T-helper 22 cell (primary cell): Measurements from ENCODE around the gene HAPLN2.

Experiments
- DNase-seq: peaks from one replicate; pipeline ENCODE4 v3.0.0-alpha.2; 2020; ENCODE audit warnings: low read depth

Gene HAPLN2

DNA sequence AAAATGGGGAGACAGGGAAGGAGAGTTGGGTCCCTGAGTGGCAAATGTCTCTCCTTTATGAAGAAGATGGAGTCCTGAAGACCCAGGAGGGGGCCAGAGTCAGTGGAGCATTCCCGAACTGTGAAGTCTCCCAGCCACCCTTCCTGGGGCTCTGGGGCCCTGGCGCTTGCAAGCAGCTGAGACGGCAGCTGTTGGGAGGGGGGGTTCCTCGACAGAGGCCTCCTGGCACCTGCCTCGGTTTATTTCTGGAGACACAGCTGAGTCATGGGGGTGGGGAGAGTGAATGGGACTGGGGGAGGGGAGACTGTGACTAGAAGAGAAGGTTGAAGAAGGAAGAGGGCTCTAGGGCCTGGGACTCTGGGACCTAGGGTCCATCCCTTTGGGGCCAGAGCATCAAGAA lies 44.0 kb downstream of the HAPLN2 start:
- DNase-seq = no peak

DNA sequence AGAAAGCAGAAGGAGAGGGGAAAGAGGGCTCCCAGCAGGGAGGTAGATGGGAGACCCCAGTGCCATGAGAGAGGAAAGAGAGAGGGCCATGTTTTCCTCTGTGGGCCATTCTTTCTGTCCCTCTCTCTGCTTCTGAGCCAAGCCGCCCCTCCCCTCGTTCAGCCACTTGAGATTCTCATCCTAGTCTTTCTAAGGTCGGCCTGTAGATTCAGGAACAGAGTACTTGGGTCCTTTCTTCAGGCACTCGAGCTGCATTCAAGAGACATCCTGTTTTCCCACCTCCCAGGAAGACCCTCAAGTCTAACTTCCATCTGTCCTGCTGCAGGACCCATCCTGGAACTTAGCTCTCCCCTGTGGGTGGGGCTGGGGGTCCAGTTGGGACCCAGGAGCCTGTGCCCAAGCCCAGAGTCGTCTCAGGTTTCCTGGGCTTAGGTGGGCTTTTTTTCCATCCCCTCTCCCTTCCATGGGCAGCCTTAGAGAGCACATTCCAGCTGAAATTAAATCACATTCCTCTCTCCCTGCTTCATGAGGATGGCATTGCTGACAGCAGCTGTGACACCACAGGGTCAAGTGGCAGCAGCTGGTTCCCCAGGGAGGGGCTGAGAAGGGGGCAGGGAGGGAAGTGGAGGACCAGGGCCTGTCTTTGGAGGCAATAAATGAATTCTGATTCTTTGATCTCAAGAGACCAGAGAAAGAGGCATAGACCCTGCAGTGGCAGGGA lies 45.0 kb downstream of the HAPLN2 start:
- DNase-seq = no peak

DNA sequence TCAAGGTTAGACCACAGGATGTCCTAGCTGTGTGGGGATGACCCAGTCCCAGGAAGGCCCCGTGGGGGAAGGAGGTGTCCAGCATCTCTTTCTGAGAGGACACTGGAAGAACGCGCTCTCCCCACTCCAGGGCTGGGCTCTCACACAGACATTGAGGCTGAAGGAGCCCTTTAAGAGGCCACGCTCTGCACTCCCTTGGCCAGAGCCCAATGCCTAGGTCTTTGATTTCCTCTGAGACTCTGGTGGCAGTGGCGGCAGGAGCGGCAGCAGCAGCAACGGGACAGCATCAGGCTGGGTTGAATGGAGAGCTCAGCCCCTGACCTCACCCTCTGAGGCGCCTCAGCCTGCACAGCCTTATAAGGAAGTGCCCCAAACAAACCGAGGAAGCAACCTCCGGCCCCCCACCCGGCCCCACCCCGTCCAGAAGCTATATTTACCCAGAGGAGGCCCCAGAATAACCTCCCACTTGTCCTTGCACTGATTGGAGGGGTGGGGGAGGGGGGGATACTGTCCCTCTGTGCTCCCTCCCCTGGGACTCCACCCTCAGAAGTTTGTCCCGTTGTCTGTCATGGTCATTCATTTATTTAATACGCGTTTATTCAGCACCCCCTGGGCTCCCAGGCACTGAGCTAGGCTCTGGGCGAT lies 45.7 kb downstream of the HAPLN2 start:
- no peak for DNase-seq

DNA sequence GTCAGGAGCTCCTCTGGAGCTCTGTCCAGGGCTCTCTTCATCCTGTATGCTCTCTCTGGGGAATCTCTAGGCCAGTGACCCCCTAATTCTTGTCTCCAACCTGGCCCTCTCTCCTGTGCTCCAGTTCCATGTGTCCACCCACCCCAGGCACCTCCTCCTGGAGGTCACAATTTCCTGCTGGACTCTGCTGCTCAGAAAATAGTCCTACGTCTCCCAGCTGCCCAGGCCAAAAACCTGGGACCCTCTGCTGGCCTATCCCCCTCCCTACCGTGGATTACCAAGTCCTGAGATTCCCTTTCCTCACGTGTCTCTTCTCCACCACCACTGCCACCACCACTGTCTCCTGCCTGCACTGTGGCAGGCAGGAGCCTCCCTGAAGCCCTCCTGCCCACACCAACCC lies 46.3 kb downstream of the HAPLN2 start:
- no peak for DNase-seq

DNA sequence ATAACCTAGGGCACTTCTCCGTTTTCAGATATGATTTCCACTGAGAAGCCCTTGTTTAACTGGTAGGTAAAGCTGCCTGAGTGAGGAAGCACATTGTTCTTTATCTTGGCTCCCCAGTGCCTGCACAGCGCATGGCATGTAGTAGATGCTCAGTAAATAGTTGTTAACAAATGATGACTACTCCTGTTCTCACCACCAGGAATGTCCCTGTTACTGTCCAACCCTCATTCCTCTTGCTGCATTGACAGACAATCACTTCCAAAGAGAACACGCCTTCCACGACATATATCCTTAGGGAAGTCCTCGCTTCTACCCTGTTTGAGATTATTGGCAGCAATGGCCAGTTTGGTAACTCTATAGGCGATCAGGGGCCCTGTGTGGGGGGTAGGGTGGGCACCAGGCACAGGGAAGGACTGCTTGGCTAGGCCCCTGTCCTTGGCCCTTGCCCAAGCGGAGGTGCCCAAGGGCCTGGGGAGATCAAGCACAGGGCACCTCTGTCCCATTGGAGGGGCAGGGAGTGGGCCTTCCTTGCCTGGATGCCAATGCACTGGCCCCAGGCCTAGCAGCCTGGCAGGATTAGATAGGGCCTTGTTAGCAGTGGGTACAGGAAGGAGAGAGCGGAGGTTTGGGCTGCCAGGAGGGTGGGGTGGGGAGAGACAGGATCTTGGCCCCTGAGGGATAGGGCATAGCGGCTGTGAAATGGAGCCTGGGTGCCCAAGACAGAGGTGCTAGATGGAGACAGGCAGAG lies 47.8 kb downstream of the HAPLN2 start:
- DNase-seq = no peak

DNA sequence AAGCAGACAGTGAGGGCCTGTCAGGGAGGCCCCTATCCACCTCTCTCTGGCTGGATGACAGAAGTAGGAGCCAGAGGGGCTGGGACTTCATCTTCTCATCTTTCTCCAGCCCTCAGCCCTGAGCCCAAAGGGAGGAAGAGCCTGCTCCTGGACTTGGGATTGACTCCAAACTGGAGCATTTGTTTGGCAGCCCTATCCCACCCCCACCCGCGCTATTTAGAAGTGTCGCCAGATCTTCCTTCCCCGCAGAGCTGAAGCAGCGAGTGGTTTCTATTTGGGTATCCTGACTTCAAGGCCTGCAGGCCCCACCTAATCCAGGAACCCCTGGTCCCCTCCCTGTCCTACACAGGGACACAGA lies 48.4 kb downstream of the HAPLN2 start:
- DNase-seq = no peak

DNA sequence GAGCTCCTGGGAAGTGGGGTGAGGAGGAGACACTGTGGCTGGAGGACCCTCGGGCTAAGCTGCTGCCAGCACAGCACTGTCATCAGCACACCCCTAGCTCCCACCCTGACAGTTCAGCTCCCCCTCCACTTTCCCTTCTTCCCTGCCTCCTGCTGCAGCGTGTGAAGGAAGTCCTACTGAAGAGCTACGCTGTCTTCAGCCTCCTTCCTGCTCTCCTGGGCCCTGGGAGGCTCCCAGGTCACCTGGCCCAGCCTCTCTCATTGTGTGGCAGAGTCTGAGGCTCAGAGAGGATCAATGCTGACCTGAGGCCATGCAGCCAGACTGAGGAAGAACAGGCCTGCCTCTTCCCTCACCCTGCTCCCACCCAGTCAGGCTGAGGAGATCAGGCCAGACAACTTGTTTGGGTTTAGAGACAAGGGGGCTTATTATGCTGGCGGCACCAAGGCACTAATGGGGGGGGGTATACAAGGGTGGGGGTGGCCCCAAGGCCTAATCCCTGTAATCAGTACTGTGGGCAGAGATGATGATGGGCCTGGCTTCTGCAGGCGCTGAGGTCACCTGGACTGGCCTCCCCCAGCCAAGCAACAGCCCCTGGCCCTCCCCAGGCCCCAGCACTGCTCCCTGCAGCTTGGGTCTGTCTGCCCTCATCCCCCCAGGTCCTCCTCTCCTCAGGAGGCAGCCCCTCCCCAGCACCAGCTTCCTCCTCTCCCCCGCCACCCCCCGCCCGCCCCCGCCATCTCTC lies 48.9 kb downstream of the HAPLN2 start:
- DNase-seq = no peak

DNA sequence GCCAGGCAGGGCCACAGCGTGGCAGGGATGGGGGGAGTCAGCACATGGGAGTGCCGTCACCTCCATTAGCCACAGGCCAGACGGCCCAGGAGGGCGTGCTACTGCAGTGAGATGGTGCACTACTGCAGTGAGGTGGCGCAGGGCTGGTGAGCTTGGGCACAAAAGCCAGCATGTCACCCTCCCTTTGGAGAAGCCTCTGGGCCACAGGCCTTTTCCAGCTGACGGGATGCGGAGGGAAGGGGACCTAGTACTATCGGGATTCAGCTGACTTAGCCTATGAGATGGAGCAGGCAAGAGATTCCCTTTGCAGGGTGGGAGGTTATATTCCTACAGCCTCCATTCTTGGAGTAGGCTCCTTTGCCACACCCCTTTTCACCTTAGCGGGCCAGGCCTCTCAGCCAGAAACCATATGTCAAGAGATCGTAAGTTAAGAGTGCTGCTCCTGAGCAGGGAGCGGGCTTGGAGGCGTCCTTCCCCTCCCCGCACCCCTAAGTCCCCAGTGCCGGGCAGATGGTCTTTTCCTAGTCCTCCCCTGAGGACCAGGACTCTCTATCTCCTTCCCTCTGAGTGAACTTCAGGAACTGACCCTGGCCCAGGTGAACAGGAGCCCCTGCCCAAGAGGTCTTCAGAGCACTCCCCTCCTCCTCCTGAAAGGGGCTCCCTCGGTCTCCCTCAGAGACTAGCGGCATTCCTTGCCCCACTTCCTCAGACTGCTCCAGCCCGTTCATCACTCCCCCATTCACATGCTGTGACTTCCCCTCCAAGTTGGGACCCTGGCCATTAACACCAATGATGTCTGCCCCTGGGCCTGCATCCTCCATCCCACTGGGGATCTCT lies 49.8 kb downstream of the HAPLN2 start:
- DNase-seq = no peak

DNA sequence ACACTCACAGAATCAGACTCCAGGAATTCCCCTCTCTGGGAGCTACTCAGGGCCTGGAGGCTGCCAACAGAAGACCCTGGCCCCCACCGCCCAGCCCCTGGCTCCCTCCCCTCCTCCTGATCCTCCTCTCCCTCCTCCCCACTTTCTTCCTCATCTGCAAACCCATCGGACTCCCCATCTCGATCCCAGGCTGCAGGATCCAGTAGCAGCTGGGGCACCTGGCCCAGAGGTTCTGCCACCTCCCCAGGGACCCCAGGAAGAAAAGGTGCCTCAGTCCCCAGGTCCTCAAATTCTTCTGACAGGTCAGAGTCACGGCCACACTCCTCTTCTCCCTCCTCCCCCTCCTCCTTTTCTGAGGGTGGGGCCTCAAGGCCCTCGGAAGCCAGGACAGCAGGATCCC lies 50.6 kb downstream of the HAPLN2 start:
- no peak for DNase-seq

DNA sequence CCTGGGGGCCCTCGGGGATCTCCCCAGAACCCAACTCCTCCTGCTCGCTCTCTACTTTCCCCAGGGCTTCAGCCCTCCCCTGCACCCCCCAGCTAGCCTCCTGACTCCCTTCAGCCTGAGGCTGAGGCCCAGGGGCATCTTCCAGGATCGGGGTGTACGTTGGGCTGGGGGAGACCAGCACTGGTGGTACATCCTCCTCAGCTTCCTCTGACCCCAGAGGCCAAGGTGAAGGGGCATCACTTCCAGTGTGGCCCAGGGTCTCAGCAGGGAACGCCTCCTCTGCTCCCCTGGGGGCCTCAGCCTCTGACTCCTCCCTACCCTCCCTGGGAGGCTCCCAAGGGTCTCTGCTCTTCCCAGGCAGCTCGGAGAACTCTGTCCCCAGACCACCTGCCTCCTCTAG lies 51.1 kb downstream of the HAPLN2 start:
- no peak for DNase-seq

DNA sequence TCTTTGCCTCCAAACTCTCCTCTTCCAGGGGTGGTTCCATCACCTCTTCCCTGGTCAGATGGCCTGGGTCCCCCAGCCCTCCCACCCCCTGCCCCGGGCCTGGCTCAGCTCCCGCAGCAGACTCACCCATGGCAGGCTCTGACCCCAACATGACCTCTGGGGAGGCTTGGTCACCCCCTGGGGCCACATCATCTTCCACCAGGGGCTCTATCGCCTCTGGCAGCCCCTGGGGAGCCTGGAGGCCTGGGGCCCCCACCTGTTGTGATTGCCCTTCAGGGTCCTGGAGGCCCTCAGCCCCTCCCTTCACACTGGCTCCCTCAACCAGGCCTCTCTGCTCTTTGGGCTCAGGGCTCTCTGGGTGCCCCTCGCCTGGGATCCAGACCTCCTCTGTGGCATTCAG lies 51.6 kb downstream of the HAPLN2 start:
- DNase-seq = no peak

DNA sequence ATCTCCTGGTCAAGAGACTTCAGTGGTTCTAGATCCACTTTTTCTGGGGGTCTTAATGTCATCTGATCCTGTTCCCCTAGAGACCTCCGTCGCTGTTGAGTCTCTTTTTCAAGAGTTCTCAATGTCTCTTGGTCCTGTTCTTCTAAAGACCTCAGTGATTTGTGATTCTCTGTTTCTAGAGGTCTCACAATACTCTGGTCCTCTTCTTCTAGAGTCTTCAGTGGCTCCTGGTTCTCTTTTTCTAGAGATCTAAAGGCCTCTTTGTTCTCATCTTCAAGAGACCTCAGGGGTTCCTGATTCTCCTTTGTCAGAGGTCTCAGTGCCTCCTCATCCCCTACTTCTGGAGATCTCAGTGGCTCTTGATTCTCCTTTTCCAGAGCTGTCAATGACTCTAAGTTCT lies 52.6 kb downstream of the HAPLN2 start:
- no peak for DNase-seq

DNA sequence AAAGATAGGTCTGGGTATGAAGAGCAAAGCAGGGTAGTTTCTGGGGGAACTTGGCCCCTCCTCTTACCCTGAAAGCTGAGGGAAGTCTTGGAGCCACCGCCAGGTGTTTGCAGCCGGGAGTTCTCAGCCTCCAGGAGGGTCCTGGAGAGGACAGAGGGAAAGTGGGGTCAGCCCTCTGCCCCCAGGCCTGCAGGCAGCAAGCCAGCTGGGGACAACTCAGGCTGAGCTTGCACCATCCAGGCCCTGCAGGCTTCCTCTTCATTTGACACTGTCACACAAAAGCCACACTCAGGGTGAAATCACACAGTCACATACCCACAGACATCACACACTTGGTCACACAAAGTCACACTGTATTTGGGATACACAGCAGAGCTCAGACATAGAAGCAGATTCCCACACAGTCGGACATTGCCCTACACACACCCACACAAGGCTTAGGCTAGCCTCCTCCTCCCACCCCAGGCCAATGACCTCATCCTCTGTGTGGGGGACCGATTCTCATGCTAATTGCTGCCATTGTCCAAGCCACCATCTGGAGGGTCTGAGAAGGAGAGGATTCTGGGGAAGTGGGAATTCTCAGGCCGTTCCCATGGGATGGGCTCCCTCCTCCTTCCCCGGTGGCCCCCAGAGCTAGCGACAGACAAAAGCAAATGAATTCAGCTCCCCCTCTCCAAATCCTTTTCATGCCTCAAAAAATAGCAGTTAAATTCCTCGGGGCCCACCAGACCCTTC lies 54.3 kb downstream of the HAPLN2 start:
- no peak for DNase-seq
